HG03066 (cell line): ENCODE results near the gene RRBP1.

Experiments
- ATAC-seq: cut with Tn5 transposase; IDR thresholded peaks from one replicate; pipeline ENCODE4 v1.9.1; 2021; ENCODE audit warnings: low read depth; ENCODE audit not compliant: unreplicated experiment

RRBP1 gene

GRCh38 chr20:17583126-17583525, 98.9 kb downstream of the RRBP1 start:
- ATAC-seq: no peak

GRCh38 chr20:17580895-17581294, 101.1 kb downstream of the RRBP1 start:
- ATAC-seq: no peak

GRCh38 chr20:17579369-17580039, 102.5 kb downstream of the RRBP1 start:
- no peak for ATAC-seq

- ATAC-seq: no peak
These were observed 105.8 kb downstream of the RRBP1 start for GRCh38 chr20:17576215-17576614.

- no peak for ATAC-seq
These were observed 108.6 kb downstream of the RRBP1 start for GRCh38 chr20:17573463-17573862.

GRCh38 chr20:17572034-17572638, 109.9 kb downstream of the RRBP1 start:
- no peak for ATAC-seq

GRCh38 chr20:17571153-17571527, 110.9 kb downstream of the RRBP1 start:
- no peak for ATAC-seq

- peak; percentile 35 for ATAC-seq
These were observed 111.5 kb downstream of the RRBP1 start for GRCh38 chr20:17570347-17571152.

- ATAC-seq: peak; percentile 88
These were observed 112.3 kb downstream of the RRBP1 start, which contains the start of gene DSTN for GRCh38 chr20:17569616-17570346. DSTN (plus strand) TSS chr20:17570075; CDS start chr20:17570209, 134 bp downstream.

GRCh38 chr20:17568972-17569521, 113.0 kb downstream of the RRBP1 start:
- no peak for ATAC-seq

- ATAC-seq: no peak
These were observed 113.8 kb downstream of the RRBP1 start for GRCh38 chr20:17568045-17568788.

GRCh38 chr20:17566345-17566744, 115.7 kb downstream of the RRBP1 start:
- ATAC-seq: no peak

- ATAC-seq: no peak
These were observed 116.7 kb downstream of the RRBP1 start for GRCh38 chr20:17565169-17565845.
